T-cell (primary cell): ENCODE data around the gene EIF4ENIF1. TPM values are rescaled to one million over a fixed set of nuclear protein-coding genes. Genes with fewer than 3 reads are reported as not detected.
"Not testable (repeated sequence)": the region's sequence is repeated elsewhere in the genome, so short reads cannot be mapped to it uniquely, and the experiment has no call there.

Experiments used
- ATAC-seq, 4 experiments: fragments of 200-7000 bp in 3 of 4; fragments of 150-1000 bp in 1 of 4; cut with Tn5 transposase; replicated peaks in 1 of 4; 1 replicate in 3 of 4; 2 replicates in 1 of 4; pipeline ENCODE4 v1.10.0; 2021; ENCODE audit warnings: moderate library complexity in 3 of 4, mild to moderate bottlenecking in 2 of 4, moderate number of reproducible peaks in 1 of 4
- CTCF ChIA-PET, 2 donors: fragments of 300-600 bp; sonication (Branson Sonifier 250); formaldehyde crosslinking; loops; one replicate each; lab custom pipeline; 2022; ENCODE audit warnings: antibody characterized with exemption in 2 of 2; lab: Charles Lee
- POLR2A ChIA-PET, 2 donors: fragments of 300-600 bp; sonication (Branson Sonifier 250); formaldehyde crosslinking; loops; one replicate each; lab custom pipeline; 2022; ENCODE audit warnings: antibody characterized with exemption in 2 of 2; lab: Charles Lee
- DNase-seq, 35 experiments: peaks; one replicate each; pipeline versions ENCODE4 v3.0.0 to v3.0.0-alpha.2; 2013 to 2023
- H3K27ac ChIP-seq: one replicate; pipeline ENCODE4 v1.5.1; 2013; ENCODE audit warnings: low read length
- H3K27me3 ChIP-seq, 2 experiments: replicated peaks in 1 of 2; 1 replicate in 1 of 2; 2 replicates in 1 of 2; pipeline versions ENCODE4 v1.6.1 to v1.7.0; 2013; ENCODE audit warnings: low read length in 1 of 2, mixed read lengths in 1 of 2; ENCODE audit not compliant: control insufficient read depth in 2 of 2, insufficient read depth in 2 of 2; ENCODE audit errors: extremely low read depth in 1 of 2
- H3K36me3 ChIP-seq, 2 donors: 1 replicate in 1 of 2; 2 replicates in 1 of 2; pipeline versions ENCODE4 v1.6.1 to v1.7.0; 2013; ENCODE audit warnings: low read length in 1 of 2; ENCODE audit not compliant: control insufficient read depth in 2 of 2, insufficient read depth in 1 of 2; ENCODE audit errors: extremely low read depth in 1 of 2
- H3K4me1 ChIP-seq, 2 experiments: 1 replicate in 1 of 2; 2 replicates in 1 of 2; pipeline versions ENCODE4 v1.6.1 to v1.7.0; 2013; ENCODE audit warnings: low read length in 2 of 2, mixed read lengths in 1 of 2; ENCODE audit not compliant: insufficient read depth in 2 of 2, control insufficient read depth in 1 of 2; ENCODE audit errors: extremely low read depth in 1 of 2
- H3K4me3 ChIP-seq, 2 donors: 1 replicate in 1 of 2; 2 replicates in 1 of 2; pipeline versions ENCODE4 v1.5.1 to v1.7.0; 2013; ENCODE audit warnings: mild to moderate bottlenecking in 2 of 2, low read length in 1 of 2, moderate library complexity in 1 of 2; ENCODE audit not compliant: control insufficient read depth in 1 of 2; ENCODE audit errors: extremely low read depth in 1 of 2
- H3K9me3 ChIP-seq: 2 replicates; pipeline ENCODE4 v1.7.0; 2013
- H3K27ac Mint-ChIP-seq, 2 donors: one replicate each; pipeline ENCODE4 v1.8.0; 2020 to 2021; ENCODE audit warnings: mild to moderate bottlenecking in 2 of 2, mixed read lengths in 2 of 2
- H3K27me3 Mint-ChIP-seq, 2 donors: one replicate each; pipeline ENCODE4 v1.8.0; 2021 to 2022; ENCODE audit warnings: mixed read lengths in 2 of 2
- H3K36me3 Mint-ChIP-seq: one replicate; pipeline ENCODE4 v1.8.0; 2021; ENCODE audit warnings: mixed read lengths
- H3K4me1 Mint-ChIP-seq, 3 donors: one replicate each; pipeline ENCODE4 v1.8.0; 2020 to 2022; ENCODE audit warnings: mixed read lengths in 3 of 3, mild to moderate bottlenecking in 1 of 3
- H3K4me3 Mint-ChIP-seq, 3 donors: one replicate each; pipeline ENCODE4 v1.8.0; 2020 to 2022; ENCODE audit warnings: mild to moderate bottlenecking in 3 of 3, mixed read lengths in 3 of 3, moderate library complexity in 3 of 3
- H3K9me3 Mint-ChIP-seq, 3 donors: one replicate each; pipeline ENCODE4 v1.8.0; 2020 to 2022; ENCODE audit warnings: mixed read lengths in 3 of 3
- WGBS: methylation state at CpG from one replicate; pipeline ENCODE4 v1.1.5; 2013; ENCODE audit warnings: missing lambda C conversion rate; ENCODE audit not compliant: insufficient coverage; 5-methylcytosine and 5-hydroxymethylcytosine counted together
- total RNA-seq, 35 experiments: library from RNA in 6 of 35; stranded (reverse) in 6 of 35; fragments of 120-200 nt in 1 of 35; gene quantifications; one replicate each; pipeline versions ENCODE4 v1.2.1 to v1.2.4 and lab custom pipeline; 2013 to 2026

The EIF4ENIF1 gene
- total RNA-seq, 5 donors from 2014 or later (not counting 1 experiment from before 2014, with no cell fraction given), result 25.4 to 39.0 (median 29.0) TPM

DNA sequence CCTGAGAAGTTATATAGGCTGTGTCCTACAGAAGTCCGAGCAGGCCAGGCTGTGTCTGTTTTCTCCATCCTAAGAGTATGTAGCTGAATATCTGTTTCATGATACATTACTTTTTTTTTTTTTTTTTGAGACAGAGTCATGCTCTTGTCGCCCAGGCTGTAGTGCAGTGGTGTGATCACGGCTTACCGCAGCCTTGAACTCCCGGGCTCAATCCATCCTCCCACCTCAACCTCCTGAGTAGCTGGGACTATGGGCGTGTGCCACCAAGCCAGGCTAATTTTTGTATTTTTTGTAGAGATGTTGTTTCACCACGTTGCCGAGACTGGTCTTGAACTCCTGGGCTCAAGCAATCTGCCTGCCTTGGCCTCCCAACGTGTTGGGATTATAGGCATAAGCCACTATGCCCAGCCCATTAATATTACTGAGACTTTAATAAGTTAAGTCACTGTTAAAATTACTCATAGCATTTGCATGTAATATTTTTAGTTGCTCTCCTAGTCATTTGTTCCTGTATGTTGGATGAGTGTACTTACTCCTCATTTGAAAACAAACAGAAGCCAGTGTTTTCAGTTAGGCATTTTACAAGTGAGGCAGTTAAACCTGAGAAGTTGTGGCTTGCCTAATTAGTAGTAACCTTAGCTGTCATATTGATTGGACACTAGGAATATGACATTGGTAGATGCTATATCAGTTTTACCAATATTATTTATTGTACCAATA is 64.2 kb downstream of the EIF4ENIF1 start:
- H3K4me1 ChIP-seq, result no peaks in the 10 kb centered on the region
- no peak for DNase-seq
- H3K4me3 Mint-ChIP-seq, result no peak overlapping the region
- H3K36me3 Mint-ChIP-seq, result peaks cover 51% of the 10 kb centered on the region
- ChIA-PET POLR2A (no interaction called here), CTCF (no interaction called here)
- no peak overlapping the region for H3K27ac ChIP-seq
- H3K9me3 ChIP-seq, result no peaks in the 10 kb centered on the region
- no CpG with 5 or more reads among the region's 9 CpGs for WGBS
- H3K9me3 Mint-ChIP-seq, result no peaks in the 10 kb centered on the region
- H3K4me1 Mint-ChIP-seq, result no peaks in the 10 kb centered on the region
- no peak overlapping the region for H3K27ac Mint-ChIP-seq
- H3K27me3 Mint-ChIP-seq, result no peaks in the 10 kb centered on the region
- peaks cover 21 to 78% of the 10 kb centered on the region in 2 donors for H3K36me3 ChIP-seq
- no peak overlapping the region for H3K4me3 ChIP-seq
- ATAC-seq, result no peak
- no peaks in the 10 kb centered on the region for H3K27me3 ChIP-seq

DNA sequence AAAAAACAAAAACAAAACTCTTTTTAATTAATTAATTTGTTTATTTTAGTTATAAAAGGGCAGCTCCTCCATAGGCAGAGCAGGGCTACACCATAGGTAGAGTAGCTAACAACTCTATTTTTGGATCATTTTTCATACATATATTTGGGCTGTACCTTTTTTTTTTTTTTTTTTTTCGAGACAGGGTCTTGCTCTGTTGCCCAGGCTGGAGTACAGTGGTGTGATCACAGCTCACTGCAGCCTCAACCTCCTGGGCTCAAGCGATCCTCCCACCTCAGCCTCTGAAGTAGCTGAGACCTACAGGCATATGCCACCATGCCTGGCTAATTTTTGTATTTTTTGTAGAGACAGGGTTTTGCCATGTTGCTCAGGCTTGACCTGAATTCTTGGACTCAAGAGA is 87.3 kb downstream of the EIF4ENIF1 start:
- H3K36me3 Mint-ChIP-seq, result peaks cover 17% of the 10 kb centered on the region
- H3K27me3 Mint-ChIP-seq, H3K27ac Mint-ChIP-seq: not testable (repeated sequence)

DNA sequence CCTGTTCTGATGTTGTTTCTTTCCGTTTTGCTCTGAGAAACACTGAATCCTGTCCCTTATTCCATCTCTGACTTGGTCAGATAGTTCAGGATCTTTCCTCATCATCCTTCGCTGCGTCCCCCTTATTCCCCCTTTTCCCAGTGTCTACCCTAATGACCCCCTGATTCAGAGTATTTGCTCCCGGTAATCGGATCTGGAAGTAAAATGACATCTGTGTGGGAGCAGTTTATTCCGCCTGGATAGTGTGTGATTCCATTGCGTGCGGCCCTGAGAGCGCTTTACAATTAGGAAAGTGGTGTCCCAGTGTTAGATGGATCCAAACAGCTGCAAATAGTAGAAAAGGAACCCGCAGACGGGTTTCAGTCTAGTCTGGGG is 89.6 kb downstream of the EIF4ENIF1 start:
- H3K27me3 ChIP-seq, result no peaks in the 10 kb centered on the region
- no peak for DNase-seq
- peak overlapping the region; percentile 35 for H3K27ac ChIP-seq
- peak overlapping the region; percentile 94 to 97 (median 96) for H3K4me3 Mint-ChIP-seq
- no peaks in the 10 kb centered on the region for H3K9me3 ChIP-seq
- H3K36me3 Mint-ChIP-seq, result peaks cover 5% of the 10 kb centered on the region
- H3K4me3 ChIP-seq, result peak overlapping the region; percentile 74 to 88
- WGBS, result 9% methylated on average over 8 of the region's 11 CpGs
- CTCF ChIA-PET, result no interaction called here
- peaks cover 0 to 18% of the 10 kb centered on the region in 2 donors for H3K36me3 ChIP-seq
- ATAC-seq, result no peak
- H3K4me1 ChIP-seq, result peaks cover 7 to 16% of the 10 kb centered on the region in 2 experiments
- peak overlapping the region; percentile 91 to 93 for H3K27ac Mint-ChIP-seq
- peaks cover 22 to 30% (median 25%) of the 10 kb centered on the region in 3 donors for H3K4me1 Mint-ChIP-seq
- POLR2A ChIA-PET, result interaction anchor here in 1 of 2 donors (0.6 kb wide), 1 partner anchor 13 kb away, joined by 4 read pairs; no protein-coding TSS in a partner anchor
- no peaks in the 10 kb centered on the region for H3K9me3 Mint-ChIP-seq
- H3K27me3 Mint-ChIP-seq, result no peaks in the 10 kb centered on the region

More for the DNA sequence above, 87.3 kb downstream of the EIF4ENIF1 start:
- peaks cover 7 to 16% of the 10 kb centered on the region in 2 experiments for H3K4me1 ChIP-seq
- DNase-seq, H3K9me3 ChIP-seq, H3K4me3 ChIP-seq, H3K27ac ChIP-seq, H3K27me3 ChIP-seq, H3K4me3 Mint-ChIP-seq, ATAC-seq, POLR2A ChIA-PET, H3K9me3 Mint-ChIP-seq: not testable (repeated sequence)
- peaks cover 34 to 41% (median 37%) of the 10 kb centered on the region in 3 donors for H3K4me1 Mint-ChIP-seq
- CTCF ChIA-PET, result interaction anchor here in 1 of 2 donors (0.7 kb wide), 1 partner anchor 102 kb away, joined by 4 read pairs; no protein-coding TSS in a partner anchor
- WGBS, result no CpG with 5 or more reads among the region's 2 CpGs
- peaks cover 3 to 33% of the 10 kb centered on the region in 2 donors for H3K36me3 ChIP-seq

DNA sequence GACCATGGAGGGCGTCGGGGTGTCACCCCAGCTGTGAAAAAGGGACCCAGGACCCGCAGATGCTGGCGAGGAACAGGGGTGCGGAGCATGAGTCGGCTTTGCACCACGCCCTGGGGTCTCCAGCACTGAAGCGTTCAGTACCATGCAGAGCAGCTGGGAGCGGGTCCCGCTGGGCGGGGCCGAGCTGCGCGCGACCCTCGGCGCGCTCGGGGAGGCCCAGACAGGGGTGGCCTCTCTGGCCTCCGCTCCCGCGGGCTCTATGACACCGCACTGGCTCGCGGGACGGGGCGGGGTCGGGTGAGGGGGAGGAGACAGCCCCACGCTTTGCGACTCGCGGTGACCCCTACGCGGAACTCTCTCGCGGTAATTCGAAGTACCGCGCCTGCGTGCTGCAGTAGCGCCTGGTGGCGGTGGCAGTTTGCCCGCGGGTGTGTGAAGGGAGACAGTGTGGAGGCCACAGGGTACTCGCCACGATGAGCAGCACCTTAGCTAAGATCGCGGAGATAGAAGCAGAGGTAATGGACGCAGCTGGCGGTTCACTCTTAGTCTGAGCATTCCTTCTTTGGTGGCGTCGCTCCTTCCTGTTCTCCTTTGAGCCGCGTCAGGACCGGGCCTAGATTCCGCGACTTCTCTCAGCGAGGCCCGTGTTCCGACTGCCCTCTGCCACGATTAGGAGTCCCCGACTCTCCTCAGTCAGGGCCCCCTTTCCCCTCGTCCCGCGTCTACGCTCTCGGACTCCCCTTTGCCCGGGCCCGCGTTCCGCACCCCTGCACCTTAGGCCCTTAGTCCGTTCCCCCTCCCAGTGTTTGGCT is 90.2 kb downstream of the EIF4ENIF1 start, which contains the start of gene DRG1:
DRG1 (plus strand) TSS at position 394 of the 812 bp plus-strand sequence; CDS start at position 474, 80 bp downstream.
- Histone ChIP-seq H3K9me3 (no peaks in the 10 kb centered on the region), H3K36me3 (peaks cover 0 to 14% of the 10 kb centered on the region in 2 donors), H3K27ac (peak within 1 kb of the TSS; percentile 78), H3K27me3 (no peaks in the 10 kb centered on the region), H3K4me3 (peak within 1 kb of the TSS; percentile 74 to 88), H3K4me1 (peaks cover 7 to 16% of the 10 kb centered on the region in 2 experiments)
- no peaks in the 10 kb centered on the region for H3K9me3 Mint-ChIP-seq
- POLR2A ChIA-PET, result interaction anchor here in 1 of 2 donors (0.6 kb wide), 1 partner anchor 109 kb away, joined by 4 read pairs; no protein-coding TSS in a partner anchor
- H3K27me3 Mint-ChIP-seq, result peaks cover 0 to 1% of the 10 kb centered on the region in 2 donors
- H3K4me3 Mint-ChIP-seq, result peak within 1 kb of the TSS; percentile 94 to 97 (median 96)
- DNase-seq (peak; percentile 90 to 97 (median 94)), ATAC-seq (peak; percentile 98 to 100 (median 99))
- peaks cover 22 to 30% (median 25%) of the 10 kb centered on the region in 3 donors for H3K4me1 Mint-ChIP-seq
- CTCF ChIA-PET, result interaction anchor here in 1 of 2 donors (1.6 kb wide), 1 partner anchor 53 kb away, joined by 4 read pairs; no protein-coding TSS in a partner anchor
- peak within 1 kb of the TSS; percentile 91 to 93 for H3K27ac Mint-ChIP-seq
- under 1% methylated on average over 66 of the region's 72 CpGs for WGBS
- H3K36me3 Mint-ChIP-seq, result peaks cover 5% of the 10 kb centered on the region

DNA sequence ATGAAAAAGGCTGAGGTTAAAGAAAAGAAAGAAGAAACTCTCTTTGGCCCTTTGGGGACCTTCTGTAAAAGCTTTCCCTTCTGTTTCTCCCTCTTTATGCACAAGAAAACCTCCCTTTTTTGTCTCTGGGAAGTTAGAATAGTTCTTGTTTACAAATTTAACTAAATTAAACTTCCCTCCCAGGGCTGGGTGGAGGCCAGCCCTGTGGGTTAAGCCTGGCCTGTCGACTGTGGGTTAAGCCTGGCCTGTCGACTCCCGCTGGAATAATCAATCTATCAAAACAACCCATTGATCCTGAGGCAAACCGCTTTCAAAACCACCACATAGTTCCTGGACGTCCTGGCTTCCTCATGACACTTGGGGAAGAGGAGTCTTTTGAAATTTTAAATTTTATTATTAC is 91.4 kb downstream of the EIF4ENIF1 start:
- DNase-seq (no peak), ATAC-seq (no peak)
- no peaks in the 10 kb centered on the region for H3K9me3 Mint-ChIP-seq
- no peak overlapping the region for H3K27ac Mint-ChIP-seq
- H3K9me3 ChIP-seq, result no peaks in the 10 kb centered on the region
- peaks cover 0 to 6% of the 10 kb centered on the region in 2 donors for H3K36me3 ChIP-seq
- H3K4me1 ChIP-seq, result peaks cover 7 to 16% of the 10 kb centered on the region in 2 experiments
- peaks cover 22 to 28% (median 23%) of the 10 kb centered on the region in 3 donors for H3K4me1 Mint-ChIP-seq
- H3K27me3 Mint-ChIP-seq, result peaks cover 0 to 3% of the 10 kb centered on the region in 2 donors
- H3K36me3 Mint-ChIP-seq, result peaks cover 5% of the 10 kb centered on the region
- POLR2A ChIA-PET, result no interaction called here
- no peaks in the 10 kb centered on the region for H3K27me3 ChIP-seq
- H3K27ac ChIP-seq, result no peak overlapping the region
- no CpG with 5 or more reads among the region's 5 CpGs for WGBS
- H3K4me3 ChIP-seq, result no peak overlapping the region
- H3K4me3 Mint-ChIP-seq, result peak overlapping the region in 2 of 3 donors; percentile 18 to 97
- CTCF ChIA-PET, result interaction anchor here in 1 of 2 donors (1.6 kb wide), 1 partner anchor 51 kb away, joined by 4 read pairs; no protein-coding TSS in a partner anchor

DNA sequence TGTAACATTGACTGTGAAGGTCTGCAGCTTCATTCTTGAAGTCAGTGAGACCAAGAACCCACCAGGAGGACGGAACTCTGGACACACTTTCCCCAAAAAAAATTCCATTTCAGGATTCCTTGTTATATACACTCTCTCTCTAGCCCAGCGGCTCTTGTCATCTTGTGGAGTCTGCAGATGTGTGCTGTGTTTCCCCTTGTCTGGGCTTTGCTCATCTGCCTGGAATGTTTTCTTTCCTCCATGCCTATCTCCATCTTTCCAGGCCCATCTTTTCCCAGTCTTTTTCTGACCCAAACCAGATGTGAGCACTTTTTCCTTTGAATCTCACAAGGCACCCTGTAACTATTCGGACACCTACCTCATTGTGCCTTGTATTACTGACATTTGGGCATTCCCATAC is 95.3 kb downstream of the EIF4ENIF1 start:
- 90% methylated on average over 2 of the region's 3 CpGs for WGBS
- H3K9me3 Mint-ChIP-seq, result no peaks in the 10 kb centered on the region
- H3K27ac ChIP-seq, result no peak overlapping the region
- no peaks in the 10 kb centered on the region for H3K36me3 ChIP-seq
- no peak overlapping the region for H3K27ac Mint-ChIP-seq
- H3K27me3 Mint-ChIP-seq, result peaks cover 0 to 3% of the 10 kb centered on the region in 2 donors
- CTCF ChIA-PET, result no interaction called here
- no peak for ATAC-seq
- no peaks in the 10 kb centered on the region for H3K27me3 ChIP-seq
- DNase-seq, result no peak
- no peaks in the 10 kb centered on the region for H3K36me3 Mint-ChIP-seq
- H3K4me1 Mint-ChIP-seq, result peaks cover 0 to 4% (median 3%) of the 10 kb centered on the region in 3 donors
- H3K4me1 ChIP-seq, result peaks cover 3% of the 10 kb centered on the region in 2 experiments
- POLR2A ChIA-PET, result no interaction called here
- no peak overlapping the region for H3K4me3 Mint-ChIP-seq
- H3K4me3 ChIP-seq, result no peak overlapping the region
- no peaks in the 10 kb centered on the region for H3K9me3 ChIP-seq
